Non-pigmented ciliary epithelial cell (primary cell): ENCODE measurements around the gene RAB28.
A peak's percentile ranks its signal among the peaks of the same experiment; 100 is the strongest.

Experiments
- DNase-seq: peaks from one replicate; pipeline ENCODE4 v3.0.0-alpha.2; 2010; ENCODE audit warnings: low read depth

The RAB28 gene

DNA sequence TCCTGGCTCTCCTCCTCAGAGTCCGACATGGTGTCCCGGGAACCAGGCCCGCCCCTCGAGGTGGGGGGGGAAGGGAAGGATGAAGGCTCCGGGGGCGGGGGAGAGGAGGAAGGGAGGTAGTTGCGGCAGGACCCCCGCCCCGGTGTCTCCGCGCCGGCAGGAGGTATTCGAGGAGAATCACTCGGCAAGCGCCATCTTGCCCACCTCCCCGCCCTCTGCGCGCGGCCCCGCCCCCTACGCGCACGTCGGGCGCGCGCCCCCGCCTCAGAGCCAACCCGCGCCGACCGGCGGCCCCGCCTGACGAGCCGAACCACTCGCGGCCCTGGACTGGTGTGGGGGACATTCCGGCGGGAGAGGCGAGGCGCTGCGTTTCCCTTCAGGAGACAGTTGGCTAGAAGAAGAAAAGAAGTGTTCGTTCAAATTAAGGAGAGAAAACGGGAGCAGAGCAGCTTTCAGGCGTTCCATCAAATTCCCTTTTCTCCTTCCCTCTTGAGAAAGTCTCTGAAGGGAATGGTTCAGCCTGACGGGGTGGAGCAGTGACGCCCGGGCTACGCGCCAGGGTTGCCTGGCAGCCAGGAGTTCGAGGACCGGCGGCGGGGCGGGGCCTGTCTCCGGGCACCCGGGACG lies at the start of gene RAB28:
Gene RAB28, minus strand, starts transcription at position 219 of the 627 bp plus-strand sequence.
- DNase-seq, result peak; percentile 65

DNA sequence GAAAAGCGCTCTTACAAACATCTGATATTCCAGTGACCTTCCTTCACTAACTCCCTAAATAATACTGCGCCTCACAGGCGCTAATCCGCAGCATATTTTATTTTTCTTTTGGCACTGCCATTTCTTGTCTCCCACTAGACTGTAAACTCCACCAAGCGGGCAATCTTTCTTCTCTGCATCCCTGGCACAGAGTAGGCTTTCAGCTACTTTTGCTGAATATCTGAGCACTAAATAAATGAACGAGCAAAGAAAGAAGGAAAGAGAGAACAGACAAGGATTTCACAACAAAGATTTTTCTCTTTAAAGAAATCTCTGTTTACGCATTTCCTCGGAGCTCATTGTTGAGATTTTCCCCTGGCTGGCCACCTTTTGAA lies 47.5 kb upstream of the RAB28 start:
- DNase-seq, result no peak

DNA sequence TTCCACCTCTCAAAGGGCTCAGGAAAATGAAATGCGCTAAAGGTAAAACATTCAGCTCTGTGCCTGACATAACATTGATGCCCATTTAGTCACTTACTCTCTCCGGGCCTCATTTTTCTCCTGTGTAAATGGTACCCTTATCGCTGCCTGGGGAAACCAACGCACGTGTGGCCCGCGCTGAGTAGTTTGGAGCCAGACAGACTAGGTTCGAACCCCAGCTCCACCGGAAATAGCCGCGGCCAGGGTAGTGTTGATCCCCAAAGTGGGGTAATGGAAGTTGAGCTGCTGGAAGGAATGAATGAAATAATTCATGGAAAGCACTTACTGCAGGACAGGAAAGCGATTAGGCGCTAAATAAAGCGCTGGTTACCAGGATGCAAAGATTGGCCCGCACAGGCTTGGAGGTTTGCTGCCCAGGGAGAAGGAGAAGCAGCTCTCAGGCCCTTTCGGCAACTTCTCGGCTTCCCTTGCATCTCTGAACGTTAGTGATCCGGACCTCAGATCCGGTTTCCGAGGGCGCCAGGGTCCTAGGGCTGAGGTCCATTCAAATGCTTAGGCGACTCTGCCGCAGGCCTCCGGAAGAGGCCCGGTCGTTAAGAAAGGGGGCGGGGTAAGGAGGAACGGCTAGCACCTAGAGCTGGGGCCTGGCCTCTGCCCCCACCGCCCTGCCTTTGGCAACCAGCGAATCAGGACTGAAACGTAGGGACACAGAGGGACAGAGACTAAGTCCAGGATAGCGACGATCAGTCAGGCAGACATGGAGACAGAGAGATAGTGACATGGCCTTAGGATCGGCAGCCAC lies 46.9 kb upstream of the RAB28 start:
- DNase-seq, result no peak

DNA sequence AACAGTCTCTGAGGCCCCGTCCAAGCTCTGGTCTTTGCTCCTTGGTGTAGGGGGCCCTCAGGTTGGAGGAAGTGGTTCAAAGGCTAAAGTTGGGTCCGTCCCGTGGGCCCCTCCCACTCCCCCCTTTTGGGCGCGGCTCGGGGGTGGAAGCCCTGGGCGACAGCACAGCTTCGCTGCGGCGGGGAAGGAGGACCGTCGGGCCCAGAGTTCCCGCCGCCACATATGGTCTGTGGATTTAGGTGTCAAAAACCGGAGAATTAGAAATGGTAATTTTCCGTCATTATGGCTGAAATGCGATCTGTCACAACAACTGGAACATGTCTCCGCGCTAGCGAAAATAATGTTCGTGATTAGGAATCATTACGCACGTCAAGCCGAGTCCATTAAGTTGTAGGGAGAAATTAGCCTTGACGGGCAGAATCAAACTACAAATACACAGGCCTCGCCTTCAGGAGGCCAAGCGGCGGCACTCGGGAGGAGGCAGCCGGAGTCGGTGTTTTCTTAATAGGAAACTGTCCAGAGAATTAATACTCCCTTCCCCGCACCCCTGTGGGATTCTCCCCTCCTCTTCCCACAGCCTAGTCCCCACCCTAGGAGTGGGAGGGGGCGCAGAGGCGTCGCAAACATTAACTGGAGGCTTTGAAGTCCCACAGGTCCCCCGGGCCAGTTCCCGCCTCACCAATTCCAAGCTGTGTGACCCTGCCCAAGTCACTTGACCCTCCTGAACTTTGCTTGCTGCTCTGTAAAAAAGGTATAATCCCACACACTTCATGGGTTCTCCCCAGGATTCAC lies 45.2 kb upstream of the RAB28 start:
- no peak for DNase-seq

DNA sequence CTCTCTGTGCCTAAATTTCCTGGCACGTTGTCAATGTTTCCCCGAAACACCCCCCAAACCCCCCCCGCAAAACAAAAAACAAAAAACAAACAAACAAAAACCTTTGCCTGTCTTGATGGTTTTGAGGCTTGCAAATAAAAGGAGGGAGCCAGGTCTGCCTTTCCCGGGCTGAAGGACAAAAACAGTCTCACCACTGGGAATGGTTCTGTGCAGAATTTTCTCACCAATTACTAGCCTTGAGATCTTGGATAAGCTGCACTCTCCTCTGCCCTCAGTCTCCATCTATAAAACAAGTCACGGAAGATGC lies 44.6 kb upstream of the RAB28 start:
- no peak for DNase-seq

DNA sequence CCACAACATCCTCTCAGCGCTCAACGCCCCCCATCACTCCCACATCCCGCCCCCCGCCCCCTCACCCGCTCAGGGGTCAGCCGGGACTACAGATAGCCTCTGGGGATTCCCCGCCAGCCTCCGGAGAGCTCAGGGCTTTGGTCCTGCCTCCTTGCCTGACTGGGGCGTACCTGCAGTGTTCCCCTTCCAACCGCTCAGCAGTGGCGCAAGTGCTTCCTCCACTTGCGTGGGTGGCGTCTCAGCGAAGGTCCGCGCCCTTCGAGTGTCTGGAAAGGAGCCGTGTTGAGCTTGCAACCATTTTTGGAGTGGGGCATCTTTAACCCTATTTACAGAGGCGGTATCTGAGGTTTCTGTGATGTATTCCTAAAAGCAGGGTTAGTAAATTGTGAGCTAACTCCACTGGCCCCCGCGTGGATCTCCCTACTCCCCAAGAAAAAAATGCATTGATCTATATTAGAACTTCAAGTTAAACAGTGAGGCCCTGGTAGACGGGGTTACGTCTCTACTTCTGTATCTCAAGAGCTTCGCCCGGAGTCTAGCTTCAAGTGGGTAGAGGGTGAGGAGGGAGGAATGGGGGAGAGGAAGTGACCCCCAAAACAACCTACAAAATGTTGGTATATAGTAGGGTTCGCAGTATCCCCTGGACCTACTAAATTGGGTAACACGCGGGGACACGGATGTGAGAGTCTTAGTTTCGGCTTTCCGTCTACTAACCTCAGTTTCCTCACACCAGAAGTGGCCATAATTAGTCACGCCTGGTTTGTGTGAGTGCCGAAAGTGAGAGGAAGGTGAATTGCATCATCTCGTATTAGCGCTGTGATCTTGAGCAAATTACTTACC lies 44.1 kb upstream of the RAB28 start:
- DNase-seq, result no peak

DNA sequence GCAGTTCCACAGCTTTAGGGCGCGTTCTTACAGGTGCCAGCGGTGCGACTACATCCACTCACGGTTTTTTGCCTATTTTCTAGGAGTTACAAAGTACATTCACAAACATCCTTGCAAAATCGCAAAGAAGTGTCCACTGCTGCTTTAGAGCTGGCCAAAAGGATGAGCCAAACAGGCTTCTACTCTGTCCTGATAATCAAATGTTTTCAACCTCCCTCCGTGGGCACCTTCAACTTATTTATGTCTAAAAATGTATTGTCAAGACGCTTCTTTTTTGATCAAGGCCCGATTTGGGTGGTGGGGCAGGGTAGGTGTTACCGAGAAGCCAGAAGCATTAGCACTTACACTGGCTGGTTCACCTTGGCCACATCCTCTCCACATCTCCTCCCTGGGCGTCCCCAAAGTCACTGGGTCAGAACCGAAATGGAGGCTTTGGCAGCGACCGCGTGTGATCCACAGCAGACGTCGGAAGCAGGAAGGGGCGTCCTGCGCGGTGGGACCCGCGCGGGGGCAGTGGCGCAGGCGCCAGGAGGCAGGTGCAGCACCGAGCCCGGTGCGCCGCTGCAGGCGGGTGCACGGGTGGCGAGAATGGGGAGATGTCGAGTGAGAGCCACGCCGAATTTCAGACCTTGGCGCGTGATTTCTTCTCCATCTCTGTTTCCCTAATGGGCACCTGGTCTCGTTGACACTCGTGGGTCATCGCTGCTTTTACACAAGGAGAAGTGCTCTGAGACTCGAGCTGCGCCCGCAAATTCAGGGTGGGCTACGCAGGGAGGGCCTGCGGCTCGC lies 43.2 kb upstream of the RAB28 start:
- DNase-seq, result no peak

DNA sequence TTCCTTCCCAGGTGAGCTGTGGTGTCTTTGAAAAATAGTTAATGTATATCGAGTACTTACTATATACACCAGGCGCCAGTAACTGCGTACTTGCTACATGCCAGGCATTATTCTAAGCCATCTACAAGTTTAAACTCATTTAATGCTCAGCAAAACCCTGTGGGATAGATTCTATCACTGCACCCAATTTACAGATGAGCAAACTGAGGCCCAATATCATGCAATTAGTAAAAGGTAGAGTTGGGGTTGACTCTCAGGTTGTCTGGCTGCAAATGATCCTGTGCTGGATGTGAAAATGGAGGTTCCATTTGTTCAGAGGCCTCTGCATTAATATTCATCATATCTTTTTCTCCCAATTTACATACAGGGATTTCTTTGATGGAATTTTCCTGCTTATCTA lies 42.5 kb upstream of the RAB28 start:
- no peak for DNase-seq

DNA sequence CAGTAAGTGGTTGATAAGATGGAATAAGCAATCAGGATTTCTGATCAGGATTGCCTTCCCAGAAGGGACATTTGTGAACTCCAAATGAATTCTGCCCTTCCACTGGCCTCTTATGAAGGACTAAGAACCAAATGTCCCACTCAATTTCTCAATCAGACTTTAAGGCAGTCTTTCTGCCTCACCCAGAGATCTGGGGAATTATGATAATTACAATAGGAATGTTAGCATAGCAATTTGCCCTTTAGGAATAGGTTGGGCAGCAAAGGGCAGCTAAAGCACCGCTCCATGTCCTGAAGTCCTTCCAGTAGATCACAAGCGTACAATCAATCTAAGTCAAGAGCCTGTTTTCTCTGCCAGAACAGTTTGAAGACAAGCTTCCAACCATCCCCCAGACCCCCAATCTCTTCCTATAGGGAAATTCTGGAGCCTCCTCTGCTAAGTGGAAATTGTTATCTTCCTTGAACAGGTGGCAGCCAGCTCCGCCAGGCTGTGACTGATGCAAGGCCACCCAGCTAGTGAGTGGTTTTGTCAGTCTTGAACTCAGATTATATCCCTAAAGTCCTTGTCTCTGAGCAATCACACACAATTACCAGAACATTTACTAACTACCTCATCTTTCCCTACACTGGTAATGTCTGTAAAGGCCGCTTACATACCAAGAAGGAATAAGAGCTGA lies 41.6 kb upstream of the RAB28 start:
- no peak for DNase-seq

DNA sequence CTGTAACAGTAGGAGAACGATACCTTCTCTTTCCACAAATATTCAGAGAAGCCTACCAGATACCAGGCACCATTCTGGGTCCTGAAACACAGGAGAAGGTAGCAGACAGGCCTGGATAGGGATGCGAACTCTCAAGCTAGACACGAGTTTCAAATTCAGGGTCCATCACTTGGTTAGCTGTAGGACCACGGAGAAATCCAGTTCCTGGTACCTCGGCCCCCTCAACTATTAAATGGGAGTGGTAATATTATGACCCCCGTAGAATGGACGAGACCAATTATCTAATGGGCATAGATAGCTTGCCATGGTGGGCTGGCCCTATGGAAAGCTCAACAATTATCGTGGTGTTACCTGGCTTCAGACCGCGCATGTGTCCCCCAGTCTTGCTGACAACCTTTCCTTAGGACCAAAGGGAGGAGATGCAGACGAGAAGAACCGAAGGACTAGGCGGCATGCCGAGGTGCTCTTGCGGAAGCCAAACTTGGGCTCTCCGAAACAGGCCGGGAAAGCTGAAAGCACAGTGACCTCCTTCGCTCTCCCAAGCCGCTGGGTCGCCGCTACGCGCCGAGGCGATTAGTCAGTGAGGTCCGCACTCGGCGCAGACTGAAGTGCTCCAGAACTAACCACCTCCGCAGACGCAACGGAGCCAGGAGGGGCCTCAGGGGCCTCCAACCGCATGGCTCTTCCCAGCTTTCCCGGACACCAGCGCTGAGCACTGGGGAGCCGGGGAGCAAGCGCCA lies 40.5 kb upstream of the RAB28 start:
- no peak for DNase-seq

DNA sequence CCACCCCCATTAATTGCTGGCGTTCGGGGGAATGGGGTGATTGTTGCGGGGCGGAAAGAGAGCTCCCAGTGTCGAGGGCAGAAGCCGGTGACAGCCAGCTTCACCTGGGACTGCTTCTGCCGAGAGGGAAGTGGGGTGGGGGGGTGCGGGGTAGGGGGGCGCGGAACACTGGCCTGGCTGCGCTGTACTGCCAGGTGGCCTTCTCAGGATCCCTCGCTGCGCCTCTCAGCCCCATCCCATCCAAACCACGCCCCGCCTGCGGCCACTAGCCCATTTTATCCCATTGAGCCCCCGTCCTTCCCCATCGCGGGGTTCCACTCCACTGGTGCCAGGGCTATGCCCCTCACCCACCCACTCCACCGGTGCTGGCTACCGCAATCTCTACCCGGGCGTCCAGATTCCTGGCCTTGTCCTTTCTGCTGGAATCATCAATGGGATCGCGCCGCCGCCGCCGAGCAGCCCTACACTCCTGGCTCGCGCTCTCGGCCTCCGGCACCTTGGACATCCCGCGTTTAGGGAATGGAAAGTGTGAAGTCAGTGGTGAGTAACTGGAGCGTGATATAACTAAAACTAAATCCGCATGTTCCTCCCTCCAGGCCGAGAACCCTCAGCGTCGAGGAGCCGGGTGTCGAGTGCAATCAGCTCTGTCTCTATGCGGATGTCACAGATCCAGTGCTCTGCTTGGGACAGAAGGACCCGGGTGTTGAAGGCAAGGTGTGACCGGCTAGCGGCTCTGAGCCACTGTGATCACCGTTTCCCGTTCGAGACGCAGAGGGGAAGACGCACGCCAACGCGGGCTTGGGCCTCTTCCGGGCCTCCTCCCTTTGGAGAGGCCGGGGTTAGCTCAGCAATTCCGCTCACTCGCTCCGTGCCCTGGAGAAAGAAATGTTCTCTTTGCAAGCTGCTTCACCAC lies 39.7 kb upstream of the RAB28 start:
- DNase-seq, result no peak

DNA sequence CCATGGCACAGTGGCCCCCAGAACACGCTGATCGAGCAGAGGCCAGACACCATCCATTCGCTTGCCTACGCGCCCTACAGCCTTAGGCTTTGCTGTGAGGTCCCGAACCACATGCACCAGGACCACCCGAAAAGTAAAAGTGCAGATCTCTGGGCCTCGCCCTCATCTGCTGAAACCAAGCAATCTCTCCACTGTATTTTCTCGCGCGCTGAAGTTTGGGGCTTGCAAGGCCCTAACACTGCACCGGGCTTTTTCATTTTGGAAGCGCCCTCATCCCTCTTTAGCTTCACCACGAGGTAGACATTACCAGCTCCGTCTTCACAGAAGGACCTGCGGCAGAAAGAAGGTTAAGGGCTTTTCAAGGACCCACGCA lies 39.0 kb upstream of the RAB28 start:
- DNase-seq, result no peak

DNA sequence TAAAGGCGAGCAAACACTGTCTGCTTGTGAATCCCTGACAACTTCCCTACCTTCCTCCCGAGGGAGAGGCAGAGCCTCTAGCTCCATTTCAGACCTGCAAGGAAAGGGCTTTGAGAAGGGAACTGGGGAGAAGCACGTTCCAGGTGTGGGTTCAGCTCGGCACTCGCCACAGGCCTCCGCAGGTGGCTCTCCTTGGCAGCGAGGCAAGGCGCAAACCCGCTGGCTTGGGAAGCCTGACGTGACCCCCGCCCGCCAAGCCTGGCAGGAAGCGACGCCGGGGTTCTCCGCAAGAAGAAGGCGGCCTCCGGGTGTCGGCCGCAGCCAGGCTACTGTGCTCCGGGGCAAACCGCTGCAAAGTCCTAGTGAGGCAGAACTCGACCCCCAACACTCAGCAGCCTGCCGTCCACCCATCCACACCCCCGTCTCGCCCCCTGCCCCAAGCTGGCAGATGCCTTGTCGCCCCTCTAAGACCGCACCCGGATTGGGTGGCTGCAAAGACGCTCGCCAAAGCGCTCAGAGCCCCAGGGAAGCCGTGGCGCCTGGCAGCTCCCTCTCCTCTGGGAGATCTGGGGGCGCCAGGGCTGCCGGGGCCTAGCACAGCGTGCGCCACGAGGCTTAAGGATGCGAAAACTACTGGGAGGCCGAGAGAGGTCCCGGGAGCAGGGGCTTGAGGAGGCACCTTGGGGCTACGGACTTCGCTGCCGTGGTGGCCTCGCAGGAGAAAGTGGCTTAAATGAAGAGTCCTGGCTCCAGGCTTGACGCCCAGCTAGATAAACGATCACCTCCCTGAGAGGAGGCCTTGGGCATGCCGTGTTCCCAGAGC lies 38.4 kb upstream of the RAB28 start:
- no peak for DNase-seq

DNA sequence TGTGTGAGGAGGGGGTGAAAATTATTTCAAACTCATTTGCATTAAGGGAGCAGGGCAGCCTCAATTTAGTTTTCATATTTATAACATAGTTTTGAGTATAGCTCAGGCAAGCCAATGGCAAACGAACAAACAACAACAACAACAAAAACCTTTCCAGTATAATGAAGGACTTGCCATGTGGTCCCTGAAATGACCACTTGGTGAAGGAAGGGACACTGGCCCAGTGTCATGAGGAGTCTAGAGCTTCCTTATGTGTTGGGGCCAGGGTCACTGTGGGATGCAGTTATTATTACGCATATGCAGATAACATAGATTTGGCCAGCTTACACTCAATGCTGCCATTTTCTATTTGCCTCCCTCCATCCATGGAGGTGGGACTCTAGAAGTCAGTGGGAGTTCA lies 36.9 kb upstream of the RAB28 start:
- no peak for DNase-seq

DNA sequence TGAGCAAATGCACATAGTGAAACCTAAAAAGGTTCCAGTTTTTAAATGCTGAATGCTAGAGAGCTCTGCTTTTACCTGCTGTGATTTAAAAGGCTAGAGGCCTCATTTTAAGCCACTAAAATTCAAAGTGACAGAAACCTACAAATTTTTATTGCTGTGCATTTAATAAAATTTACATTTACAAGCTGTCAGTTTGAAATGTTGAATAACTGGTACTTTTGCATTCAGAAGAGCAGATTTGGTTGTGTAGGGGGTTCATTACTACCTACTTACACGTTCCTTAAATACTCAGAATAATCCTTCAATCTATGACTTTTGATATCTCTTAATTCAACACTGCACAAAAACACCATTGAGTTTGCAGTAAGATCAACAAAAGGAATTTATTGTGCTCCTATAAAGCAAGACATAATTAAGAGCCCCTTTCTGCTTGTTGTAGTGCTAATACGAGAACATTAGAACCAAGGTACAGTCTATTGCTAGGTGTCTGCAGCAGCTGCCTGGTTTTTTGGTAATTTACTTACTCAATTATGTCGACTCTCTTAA lies 32.2 kb upstream of the RAB28 start:
- DNase-seq, result no peak

DNA sequence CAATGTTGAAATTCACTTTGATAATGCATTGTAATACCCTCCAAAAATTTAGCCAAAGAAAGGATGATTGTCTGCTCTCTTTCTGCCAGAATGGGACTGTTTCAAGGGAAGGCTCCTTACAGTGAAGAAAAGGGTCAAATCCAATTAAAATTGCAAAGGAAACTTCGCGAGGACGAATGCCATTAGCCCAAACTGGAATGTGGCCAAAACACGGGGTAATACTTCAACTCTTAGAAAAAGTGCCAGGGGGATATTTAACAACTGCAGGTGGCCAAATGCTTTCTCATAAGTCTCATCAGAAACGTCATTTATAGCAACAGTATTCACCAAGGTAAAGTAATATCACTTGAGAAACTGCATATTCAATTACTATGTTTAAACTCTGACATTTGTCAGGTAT lies 31.1 kb upstream of the RAB28 start:
- DNase-seq, result no peak

DNA sequence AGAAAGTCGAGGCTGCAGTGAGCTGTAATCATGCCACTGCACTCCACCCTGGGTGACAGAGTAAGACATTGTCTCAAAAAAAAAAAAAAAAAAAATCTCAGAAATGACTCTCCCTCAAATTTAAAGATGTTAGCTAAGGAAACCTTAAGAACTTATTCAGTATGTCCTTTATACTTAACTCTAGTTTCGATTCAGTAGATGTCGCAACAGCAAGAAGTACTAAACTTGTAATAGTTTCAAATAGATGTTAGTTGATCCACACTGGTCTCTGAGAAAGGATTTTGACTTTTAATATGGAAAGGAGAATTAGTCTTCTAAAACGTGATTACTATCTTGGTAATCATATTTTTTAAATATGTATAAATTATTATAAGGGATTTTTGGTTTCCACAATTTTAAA lies 30.6 kb upstream of the RAB28 start:
- no peak for DNase-seq

DNA sequence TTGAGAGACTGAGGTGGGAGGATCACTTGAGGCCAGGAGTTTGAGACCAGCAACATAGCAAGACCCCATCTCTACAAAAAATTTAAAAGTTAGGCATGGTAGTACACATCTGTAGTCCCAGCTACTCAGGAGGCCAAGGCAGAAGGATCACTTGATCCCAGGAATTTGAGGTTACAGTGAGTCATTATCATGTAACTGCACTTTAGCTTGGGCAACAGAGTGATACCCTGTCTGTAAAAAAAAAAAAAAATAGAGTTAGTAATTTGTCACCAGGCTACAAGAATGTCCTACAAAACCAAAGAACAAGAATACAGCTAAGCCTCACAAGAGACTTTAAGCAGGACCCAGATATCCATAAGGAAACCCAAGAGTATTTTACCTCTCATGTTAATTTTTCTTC lies 27.0 kb upstream of the RAB28 start:
- DNase-seq, result no peak
